Stomach smooth muscle (tissue), 2 donors: ENCODE data around the gene EFCAB6.

Source experiments
- H3K27ac ChIP-seq: one replicate; pipeline ENCODE4 v1.7.0; 2013; ENCODE audit warnings: mild to moderate bottlenecking, low read length, inconsistent platforms
- H3K27me3 ChIP-seq, 2 donors: one replicate each; pipeline ENCODE4 v1.7.0; 2013; ENCODE audit warnings: low read length in 2 of 2; ENCODE audit not compliant: insufficient read depth in 2 of 2, control insufficient read depth in 1 of 2
- H3K36me3 ChIP-seq, 2 donors: one replicate each; pipeline ENCODE4 v1.7.0; 2013; ENCODE audit warnings: low read length in 2 of 2; ENCODE audit not compliant: control insufficient read depth in 2 of 2, insufficient read depth in 2 of 2
- H3K4me1 ChIP-seq: one replicate; pipeline ENCODE4 v1.7.0; 2013; ENCODE audit warnings: low read length; ENCODE audit not compliant: control insufficient read depth, insufficient read depth
- H3K4me3 ChIP-seq, 2 donors: one replicate each; pipeline ENCODE4 v1.7.0; 2013; ENCODE audit warnings: low read length in 2 of 2
- H3K9ac ChIP-seq, 2 donors: one replicate each; pipeline ENCODE4 v1.7.0; 2013; ENCODE audit warnings: low read length in 2 of 2, mild to moderate bottlenecking in 1 of 2
- H3K9me3 ChIP-seq, 2 donors: one replicate each; pipeline ENCODE4 v1.7.0; 2013; ENCODE audit warnings: low read length in 2 of 2; ENCODE audit not compliant: control insufficient read depth in 2 of 2
- donor health status: healthy.
- donor health status: Pancreatic carcinoma.

Gene EFCAB6

GRCh38 chr22:43512279-43512678 is 299.8 kb downstream of the EFCAB6 start:
- no peak overlapping the region for H3K27ac ChIP-seq

GRCh38 chr22:43511276-43511910 is 300.7 kb downstream of the EFCAB6 start:
- H3K27me3 ChIP-seq = peaks cover 2 to 4% of the 10 kb centered on the region in 2 donors
- H3K4me1 ChIP-seq = no peaks in the 10 kb centered on the region
- H3K9me3 ChIP-seq = no peaks in the 10 kb centered on the region
- H3K36me3 ChIP-seq = no peaks in the 10 kb centered on the region
- no peak overlapping the region for H3K9ac ChIP-seq
- no peak overlapping the region for H3K27ac ChIP-seq
- no peak overlapping the region for H3K4me3 ChIP-seq

More at GRCh38 chr22:43512279-43512678, 299.8 kb downstream of the EFCAB6 start:
- peaks cover 2 to 4% of the 10 kb centered on the region in 2 donors for H3K27me3 ChIP-seq
- H3K9ac ChIP-seq = no peak overlapping the region
- no peaks in the 10 kb centered on the region for H3K36me3 ChIP-seq
- no peaks in the 10 kb centered on the region for H3K4me1 ChIP-seq
- H3K4me3 ChIP-seq = no peak overlapping the region
- H3K9me3 ChIP-seq = peaks cover 0 to 4% of the 10 kb centered on the region in 2 donors

- H3K4me1 ChIP-seq = no peaks in the 10 kb centered on the region
- H3K9ac ChIP-seq = no peak overlapping the region
- H3K27me3 ChIP-seq = peaks cover 2 to 4% of the 10 kb centered on the region in 2 donors
- H3K36me3 ChIP-seq = no peaks in the 10 kb centered on the region
- H3K27ac ChIP-seq = no peak overlapping the region
- no peaks in the 10 kb centered on the region for H3K9me3 ChIP-seq
- H3K4me3 ChIP-seq = no peak overlapping the region
Observed at GRCh38 chr22:43510281-43511070, 301.6 kb downstream of the EFCAB6 start.

GRCh38 chr22:43509337-43509736 is 302.8 kb downstream of the EFCAB6 start:
- peaks cover 0 to 9% of the 10 kb centered on the region in 2 donors for H3K9me3 ChIP-seq
- no peaks in the 10 kb centered on the region for H3K4me1 ChIP-seq
- H3K9ac ChIP-seq = no peak overlapping the region
- no peak overlapping the region for H3K4me3 ChIP-seq
- no peak overlapping the region for H3K27ac ChIP-seq
- no peaks in the 10 kb centered on the region for H3K36me3 ChIP-seq
- peaks cover 2 to 4% of the 10 kb centered on the region in 2 donors for H3K27me3 ChIP-seq

GRCh38 chr22:43508489-43508888 is 303.6 kb downstream of the EFCAB6 start:
- Histone ChIP-seq H3K9me3 (peaks cover 0 to 9% of the 10 kb centered on the region in 2 donors), H3K9ac (no peak overlapping the region), H3K27me3 (peaks cover 2 to 4% of the 10 kb centered on the region in 2 donors), H3K4me3 (no peak overlapping the region), H3K27ac (no peak overlapping the region), H3K36me3 (no peaks in the 10 kb centered on the region), H3K4me1 (no peaks in the 10 kb centered on the region)

GRCh38 chr22:43507235-43507634 is 304.9 kb downstream of the EFCAB6 start:
- H3K36me3 ChIP-seq = no peaks in the 10 kb centered on the region
- no peak overlapping the region for H3K9ac ChIP-seq
- H3K4me1 ChIP-seq = no peaks in the 10 kb centered on the region
- H3K27ac ChIP-seq = no peak overlapping the region
- H3K4me3 ChIP-seq = no peak overlapping the region
- peaks cover 2 to 6% of the 10 kb centered on the region in 2 donors for H3K27me3 ChIP-seq
- H3K9me3 ChIP-seq = peaks cover 0 to 9% of the 10 kb centered on the region in 2 donors

- H3K9ac ChIP-seq = no peak overlapping the region
- H3K9me3 ChIP-seq = peaks cover 0 to 9% of the 10 kb centered on the region in 2 donors
Observed at GRCh38 chr22:43506487-43506886, 305.6 kb downstream of the EFCAB6 start.

GRCh38 chr22:43505896-43506295 is 306.2 kb downstream of the EFCAB6 start:
- H3K9ac ChIP-seq = no peak overlapping the region
- peaks cover 0 to 9% of the 10 kb centered on the region in 2 donors for H3K9me3 ChIP-seq
- H3K27ac ChIP-seq = no peak overlapping the region
- H3K4me1 ChIP-seq = no peaks in the 10 kb centered on the region
- no peaks in the 10 kb centered on the region for H3K36me3 ChIP-seq
- peaks cover 2 to 4% of the 10 kb centered on the region in 2 donors for H3K27me3 ChIP-seq
- H3K4me3 ChIP-seq = no peak overlapping the region

More at GRCh38 chr22:43506487-43506886, 305.6 kb downstream of the EFCAB6 start:
- Histone ChIP-seq H3K36me3 (no peaks in the 10 kb centered on the region), H3K27me3 (peaks cover 2 to 4% of the 10 kb centered on the region in 2 donors), H3K4me3 (no peak overlapping the region), H3K4me1 (no peaks in the 10 kb centered on the region), H3K27ac (no peak overlapping the region)

GRCh38 chr22:43505423-43505822 is 306.7 kb downstream of the EFCAB6 start:
- Histone ChIP-seq H3K27ac (no peak overlapping the region), H3K4me1 (no peaks in the 10 kb centered on the region), H3K4me3 (no peak overlapping the region), H3K9me3 (peaks cover 0 to 9% of the 10 kb centered on the region in 2 donors), H3K9ac (no peak overlapping the region), H3K36me3 (no peaks in the 10 kb centered on the region), H3K27me3 (peaks cover under 1 to 4% of the 10 kb centered on the region in 2 donors)

GRCh38 chr22:43504666-43505261 is 307.3 kb downstream of the EFCAB6 start:
- Histone ChIP-seq H3K9me3 (peaks cover 0 to 9% of the 10 kb centered on the region in 2 donors), H3K36me3 (no peaks in the 10 kb centered on the region), H3K27ac (no peak overlapping the region), H3K9ac (no peak overlapping the region), H3K27me3 (peaks cover 0 to 2% of the 10 kb centered on the region in 2 donors), H3K4me3 (no peak overlapping the region), H3K4me1 (no peaks in the 10 kb centered on the region)
